ENCODE measurements around the gene TEX44.

TEX44 gene

DNA sequence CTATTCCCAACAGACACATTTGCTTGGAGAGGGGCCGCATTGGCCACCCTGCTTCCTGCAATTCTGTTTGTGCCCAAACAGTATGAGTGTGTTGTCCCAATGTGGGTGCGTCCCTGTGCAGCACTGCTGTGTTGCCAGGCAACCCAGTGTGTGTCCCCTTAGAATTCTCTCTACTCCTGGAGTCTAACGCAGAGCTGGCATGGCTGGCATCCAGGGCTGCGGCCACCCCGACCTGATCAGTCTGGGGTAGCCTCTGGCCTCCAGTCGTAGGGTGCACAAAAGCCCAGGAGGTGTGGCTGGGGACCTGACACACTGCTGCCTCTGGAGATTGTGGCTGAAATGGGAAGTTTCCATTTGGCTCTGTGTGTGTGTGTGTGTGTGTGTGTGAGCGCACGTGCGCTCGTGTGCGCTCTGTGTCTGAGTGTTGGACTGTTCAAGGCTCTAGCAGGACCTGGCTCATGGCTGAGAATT is 48.0 kb downstream of the TEX44 start:
- Histone ChIP-seq H3K36me3 (ENCODE audit: control insufficient read depth in 2 of 2, insufficient read depth in 1 of 2, low read length in 2 of 2) (no peaks in the 10 kb centered on the region), H3K27ac (ENCODE audit: extremely low read depth, low read depth, low read length) (no peak overlapping the region), H3K4me3 (ENCODE audit: low read depth, low read length) (no peak overlapping the region), H3K4me1 (ENCODE audit: control insufficient read depth, insufficient read depth, low read length) (no peaks in the 10 kb centered on the region), H3K9me3 (ENCODE audit: control insufficient read depth, insufficient read depth, low read depth, low read length) (no peaks in the 10 kb centered on the region)
- CTCF ChIA-PET = interaction anchor here (0.8 kb wide), 1 partner anchor 37 kb away, joined by 3 read pairs; no protein-coding TSS in a partner anchor
- TF ChIP-seq, protein P1, sequence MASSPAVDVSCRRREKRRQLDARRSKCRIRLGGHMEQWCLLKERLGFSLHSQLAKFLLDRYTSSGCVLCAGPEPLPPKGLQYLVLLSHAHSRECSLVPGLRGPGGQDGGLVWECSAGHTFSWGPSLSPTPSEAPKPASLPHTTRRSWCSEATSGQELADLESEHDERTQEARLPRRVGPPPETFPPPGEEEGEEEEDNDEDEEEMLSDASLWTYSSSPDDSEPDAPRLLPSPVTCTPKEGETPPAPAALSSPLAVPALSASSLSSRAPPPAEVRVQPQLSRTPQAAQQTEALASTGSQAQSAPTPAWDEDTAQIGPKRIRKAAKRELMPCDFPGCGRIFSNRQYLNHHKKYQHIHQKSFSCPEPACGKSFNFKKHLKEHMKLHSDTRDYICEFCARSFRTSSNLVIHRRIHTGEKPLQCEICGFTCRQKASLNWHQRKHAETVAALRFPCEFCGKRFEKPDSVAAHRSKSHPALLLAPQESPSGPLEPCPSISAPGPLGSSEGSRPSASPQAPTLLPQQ (tag by site-specific recombination; IDR thresholded peaks at IDR 0.05) = no peak
- no peak for TF ChIP-seq MEIS1 (CRISPR knock-in tag; IDR thresholded peaks at IDR 0.05; ENCODE audit: borderline replicate concordance)
- no peak for TF ChIP-seq ZNF354C (tag by site-specific recombination; IDR thresholded peaks at IDR 0.05; ENCODE audit: borderline replicate concordance, low read depth)
- TF ChIP-seq GFI1B (tag by site-specific recombination; IDR thresholded peaks at IDR 0.05) = no peak
- TF ChIP-seq, protein P2, sequence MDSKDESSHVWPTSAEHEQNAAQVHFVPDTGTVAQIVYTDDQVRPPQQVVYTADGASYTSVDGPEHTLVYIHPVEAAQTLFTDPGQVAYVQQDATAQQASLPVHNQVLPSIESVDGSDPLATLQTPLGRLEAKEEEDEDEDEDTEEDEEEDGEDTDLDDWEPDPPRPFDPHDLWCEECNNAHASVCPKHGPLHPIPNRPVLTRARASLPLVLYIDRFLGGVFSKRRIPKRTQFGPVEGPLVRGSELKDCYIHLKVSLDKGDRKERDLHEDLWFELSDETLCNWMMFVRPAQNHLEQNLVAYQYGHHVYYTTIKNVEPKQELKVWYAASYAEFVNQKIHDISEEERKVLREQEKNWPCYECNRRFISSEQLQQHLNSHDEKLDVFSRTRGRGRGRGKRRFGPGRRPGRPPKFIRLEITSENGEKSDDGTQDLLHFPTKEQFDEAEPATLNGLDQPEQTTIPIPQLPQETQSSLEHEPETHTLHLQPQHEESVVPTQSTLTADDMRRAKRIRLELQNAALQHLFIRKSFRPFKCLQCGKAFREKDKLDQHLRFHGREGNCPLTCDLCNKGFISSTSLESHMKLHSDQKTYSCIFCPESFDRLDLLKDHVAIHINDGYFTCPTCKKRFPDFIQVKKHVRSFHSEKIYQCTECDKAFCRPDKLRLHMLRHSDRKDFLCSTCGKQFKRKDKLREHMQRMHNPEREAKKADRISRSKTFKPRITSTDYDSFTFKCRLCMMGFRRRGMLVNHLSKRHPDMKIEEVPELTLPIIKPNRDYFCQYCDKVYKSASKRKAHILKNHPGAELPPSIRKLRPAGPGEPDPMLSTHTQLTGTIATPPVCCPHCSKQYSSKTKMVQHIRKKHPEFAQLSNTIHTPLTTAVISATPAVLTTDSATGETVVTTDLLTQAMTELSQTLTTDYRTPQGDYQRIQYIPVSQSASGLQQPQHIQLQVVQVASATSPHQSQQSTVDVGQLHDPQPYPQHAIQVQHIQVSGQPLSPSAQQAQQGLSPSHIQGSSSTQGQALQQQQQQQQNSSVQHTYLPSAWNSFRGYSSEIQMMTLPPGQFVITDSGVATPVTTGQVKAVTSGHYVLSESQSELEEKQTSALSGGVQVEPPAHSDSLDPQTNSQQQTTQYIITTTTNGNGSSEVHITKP (tag by site-specific recombination; IDR thresholded peaks at IDR 0.05) = no peak
- TF ChIP-seq KLF8 (tag by site-specific recombination; IDR thresholded peaks at IDR 0.05) = no peak
- no peak for TF ChIP-seq ZNF664 (tag by site-specific recombination; IDR thresholded peaks at IDR 0.05)
- POLR2A ChIA-PET = interaction anchor here (0.6 kb wide), 1 partner anchor 67 kb away, joined by 3 read pairs; the partner anchor contains the start of gene PTMA

DNA sequence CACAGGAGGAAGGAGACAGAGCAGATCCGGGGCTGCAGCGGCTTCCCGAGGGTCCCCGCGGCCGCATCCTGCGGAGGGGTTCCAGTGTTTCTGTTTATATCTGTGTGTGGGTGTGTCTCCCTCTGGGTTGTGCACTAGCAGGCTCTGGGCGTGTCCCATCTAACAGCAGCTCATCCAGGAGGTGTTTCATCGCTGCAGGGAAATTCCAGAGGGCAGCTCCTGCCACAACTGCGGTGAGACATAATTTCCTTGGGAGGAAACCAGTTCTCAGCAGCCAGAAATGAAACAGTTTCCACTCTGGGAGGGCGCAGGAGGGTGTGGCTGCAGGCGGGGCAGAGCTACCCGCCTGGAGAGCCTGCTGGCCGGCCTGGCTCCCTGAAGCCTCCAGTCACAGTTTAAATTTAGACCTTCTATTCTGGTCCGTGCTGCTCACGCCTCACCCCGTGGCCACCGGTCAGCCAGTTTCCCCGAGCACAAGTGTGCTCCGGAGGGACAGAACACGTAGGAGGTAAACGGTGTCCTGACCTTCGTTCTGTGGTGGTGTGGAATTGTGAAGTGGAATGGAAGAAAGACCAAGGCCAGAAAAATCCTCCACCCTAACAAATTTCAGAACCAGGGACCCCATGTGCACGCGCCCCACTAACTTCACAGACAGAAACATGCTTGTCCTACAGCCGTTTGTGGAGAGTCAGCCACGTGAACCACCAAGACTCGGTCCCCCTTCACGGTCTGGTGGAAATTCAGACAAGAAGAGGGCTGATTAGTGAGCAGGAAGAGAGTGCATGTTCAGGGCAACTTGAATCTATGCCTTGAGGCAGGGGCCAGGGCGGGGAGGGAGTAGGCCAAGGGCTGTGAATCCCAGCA is 50.2 kb downstream of the TEX44 start:
- Histone ChIP-seq H3K4me3 (ENCODE audit: low read depth, low read length) (peak overlapping the region; percentile 13; the same call in 1 of the 2 replicates), H3K9me3 (ENCODE audit: control insufficient read depth, insufficient read depth, low read depth, low read length) (no peaks in the 10 kb centered on the region), H3K36me3 (ENCODE audit: control insufficient read depth in 2 of 2, insufficient read depth in 1 of 2, low read length in 2 of 2) (no peaks in the 10 kb centered on the region), H3K4me1 (ENCODE audit: control insufficient read depth, insufficient read depth, low read length) (no peaks in the 10 kb centered on the region), H3K27ac (ENCODE audit: extremely low read depth, low read depth, low read length) (no peak overlapping the region)
- CTCF ChIA-PET = interaction anchor here (1.1 to 2.0 kb wide), 6 partner anchors 30 to 152 kb away, joined by 3 to 14 read pairs (median 5); no protein-coding TSS in a partner anchor
- POLR2A ChIA-PET = interaction anchor here (0.7 to 1.7 kb wide), 12 partner anchors 10 to 178 kb away, joined by 3 to 14 read pairs (median 5); partner anchors contain the start of genes NCL and PTMA
- TF ChIP-seq, protein P3, sequence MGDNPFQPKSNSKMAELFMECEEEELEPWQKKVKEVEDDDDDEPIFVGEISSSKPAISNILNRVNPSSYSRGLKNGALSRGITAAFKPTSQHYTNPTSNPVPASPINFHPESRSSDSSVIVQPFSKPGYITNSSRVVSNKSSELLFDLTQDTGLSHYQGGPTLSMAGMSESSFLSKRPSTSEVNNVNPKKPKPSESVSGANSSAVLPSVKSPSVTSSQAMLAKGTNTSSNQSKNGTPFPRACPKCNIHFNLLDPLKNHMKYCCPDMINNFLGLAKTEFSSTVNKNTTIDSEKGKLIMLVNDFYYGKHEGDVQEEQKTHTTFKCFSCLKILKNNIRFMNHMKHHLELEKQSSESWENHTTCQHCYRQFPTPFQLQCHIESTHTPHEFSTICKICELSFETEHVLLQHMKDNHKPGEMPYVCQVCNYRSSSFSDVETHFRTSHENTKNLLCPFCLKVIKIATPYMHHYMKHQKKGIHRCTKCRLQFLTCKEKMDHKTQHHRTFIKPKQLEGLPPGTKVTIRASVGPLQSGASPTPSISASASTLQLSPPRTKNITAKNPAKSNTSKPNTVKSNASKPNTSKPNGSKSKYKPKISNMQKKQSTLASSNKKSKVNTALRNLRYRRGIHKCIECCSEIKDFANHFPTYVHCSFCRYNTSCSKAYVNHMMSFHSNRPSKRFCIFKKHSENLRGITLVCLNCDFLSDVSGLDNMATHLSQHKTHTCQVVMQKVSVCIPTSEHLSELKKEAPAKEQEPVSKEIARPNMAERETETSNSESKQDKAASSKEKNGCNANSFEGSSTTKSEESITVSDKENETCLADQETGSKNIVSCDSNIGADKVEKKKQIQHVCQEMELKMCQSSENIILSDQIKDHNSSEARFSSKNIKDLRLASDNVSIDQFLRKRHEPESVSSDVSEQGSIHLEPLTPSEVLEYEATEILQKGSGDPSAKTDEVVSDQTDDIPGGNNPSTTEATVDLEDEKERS (tag by site-specific recombination; IDR thresholded peaks at IDR 0.05) = no peak
- TF ChIP-seq, protein P4, sequence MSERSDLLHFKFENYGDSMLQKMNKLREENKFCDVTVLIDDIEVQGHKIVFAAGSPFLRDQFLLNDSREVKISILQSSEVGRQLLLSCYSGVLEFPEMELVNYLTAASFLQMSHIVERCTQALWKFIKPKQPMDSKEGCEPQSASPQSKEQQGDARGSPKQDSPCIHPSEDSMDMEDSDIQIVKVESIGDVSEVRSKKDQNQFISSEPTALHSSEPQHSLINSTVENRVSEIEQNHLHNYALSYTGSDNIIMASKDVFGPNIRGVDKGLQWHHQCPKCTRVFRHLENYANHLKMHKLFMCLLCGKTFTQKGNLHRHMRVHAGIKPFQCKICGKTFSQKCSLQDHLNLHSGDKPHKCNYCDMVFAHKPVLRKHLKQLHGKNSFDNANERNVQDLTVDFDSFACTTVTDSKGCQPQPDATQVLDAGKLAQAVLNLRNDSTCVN (tag by site-specific recombination; optimal IDR thresholded peaks at IDR 0.05) = no peak
- TF ChIP-seq KLF10 (tag by site-specific recombination; IDR thresholded peaks at IDR 0.05) = 0 out of 2 replicates have a peak, but pooled peaks have one; percentile 42
- no peak for TF ChIP-seq ZNF621 (tag by site-specific recombination; IDR thresholded peaks at IDR 0.05)
- TF ChIP-seq, protein P5, sequence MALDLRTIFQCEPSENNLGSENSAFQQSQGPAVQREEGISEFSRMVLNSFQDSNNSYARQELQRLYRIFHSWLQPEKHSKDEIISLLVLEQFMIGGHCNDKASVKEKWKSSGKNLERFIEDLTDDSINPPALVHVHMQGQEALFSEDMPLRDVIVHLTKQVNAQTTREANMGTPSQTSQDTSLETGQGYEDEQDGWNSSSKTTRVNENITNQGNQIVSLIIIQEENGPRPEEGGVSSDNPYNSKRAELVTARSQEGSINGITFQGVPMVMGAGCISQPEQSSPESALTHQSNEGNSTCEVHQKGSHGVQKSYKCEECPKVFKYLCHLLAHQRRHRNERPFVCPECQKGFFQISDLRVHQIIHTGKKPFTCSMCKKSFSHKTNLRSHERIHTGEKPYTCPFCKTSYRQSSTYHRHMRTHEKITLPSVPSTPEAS (tag by site-specific recombination; IDR thresholded peaks at IDR 0.05) = no peak
- TF ChIP-seq, protein P6, sequence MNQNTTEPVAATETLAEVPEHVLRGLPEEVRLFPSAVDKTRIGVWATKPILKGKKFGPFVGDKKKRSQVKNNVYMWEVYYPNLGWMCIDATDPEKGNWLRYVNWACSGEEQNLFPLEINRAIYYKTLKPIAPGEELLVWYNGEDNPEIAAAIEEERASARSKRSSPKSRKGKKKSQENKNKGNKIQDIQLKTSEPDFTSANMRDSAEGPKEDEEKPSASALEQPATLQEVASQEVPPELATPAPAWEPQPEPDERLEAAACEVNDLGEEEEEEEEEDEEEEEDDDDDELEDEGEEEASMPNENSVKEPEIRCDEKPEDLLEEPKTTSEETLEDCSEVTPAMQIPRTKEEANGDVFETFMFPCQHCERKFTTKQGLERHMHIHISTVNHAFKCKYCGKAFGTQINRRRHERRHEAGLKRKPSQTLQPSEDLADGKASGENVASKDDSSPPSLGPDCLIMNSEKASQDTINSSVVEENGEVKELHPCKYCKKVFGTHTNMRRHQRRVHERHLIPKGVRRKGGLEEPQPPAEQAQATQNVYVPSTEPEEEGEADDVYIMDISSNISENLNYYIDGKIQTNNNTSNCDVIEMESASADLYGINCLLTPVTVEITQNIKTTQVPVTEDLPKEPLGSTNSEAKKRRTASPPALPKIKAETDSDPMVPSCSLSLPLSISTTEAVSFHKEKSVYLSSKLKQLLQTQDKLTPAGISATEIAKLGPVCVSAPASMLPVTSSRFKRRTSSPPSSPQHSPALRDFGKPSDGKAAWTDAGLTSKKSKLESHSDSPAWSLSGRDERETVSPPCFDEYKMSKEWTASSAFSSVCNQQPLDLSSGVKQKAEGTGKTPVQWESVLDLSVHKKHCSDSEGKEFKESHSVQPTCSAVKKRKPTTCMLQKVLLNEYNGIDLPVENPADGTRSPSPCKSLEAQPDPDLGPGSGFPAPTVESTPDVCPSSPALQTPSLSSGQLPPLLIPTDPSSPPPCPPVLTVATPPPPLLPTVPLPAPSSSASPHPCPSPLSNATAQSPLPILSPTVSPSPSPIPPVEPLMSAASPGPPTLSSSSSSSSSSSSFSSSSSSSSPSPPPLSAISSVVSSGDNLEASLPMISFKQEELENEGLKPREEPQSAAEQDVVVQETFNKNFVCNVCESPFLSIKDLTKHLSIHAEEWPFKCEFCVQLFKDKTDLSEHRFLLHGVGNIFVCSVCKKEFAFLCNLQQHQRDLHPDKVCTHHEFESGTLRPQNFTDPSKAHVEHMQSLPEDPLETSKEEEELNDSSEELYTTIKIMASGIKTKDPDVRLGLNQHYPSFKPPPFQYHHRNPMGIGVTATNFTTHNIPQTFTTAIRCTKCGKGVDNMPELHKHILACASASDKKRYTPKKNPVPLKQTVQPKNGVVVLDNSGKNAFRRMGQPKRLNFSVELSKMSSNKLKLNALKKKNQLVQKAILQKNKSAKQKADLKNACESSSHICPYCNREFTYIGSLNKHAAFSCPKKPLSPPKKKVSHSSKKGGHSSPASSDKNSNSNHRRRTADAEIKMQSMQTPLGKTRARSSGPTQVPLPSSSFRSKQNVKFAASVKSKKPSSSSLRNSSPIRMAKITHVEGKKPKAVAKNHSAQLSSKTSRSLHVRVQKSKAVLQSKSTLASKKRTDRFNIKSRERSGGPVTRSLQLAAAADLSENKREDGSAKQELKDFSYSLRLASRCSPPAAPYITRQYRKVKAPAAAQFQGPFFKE (tag by site-specific recombination; IDR thresholded peaks at IDR 0.05; ENCODE audit: borderline replicate concordance) = no peak
- no peak for TF ChIP-seq SCRT1 (tag by site-specific recombination; IDR thresholded peaks at IDR 0.05; ENCODE audit: borderline replicate concordance)
